Metanephros (tissue), 2 donors: ENCODE data around the gene RAVER1. TPM values are rescaled to one million over a fixed set of nuclear protein-coding genes. Genes with fewer than 3 reads are reported as not detected.

Experiments used
- small RNA-seq: library from RNA; depleted of rRNA; stranded (forward); fragments of <200 nt; gene quantifications from one replicate; pipeline ENCODE3, GENCODE V24; 2014; ENCODE audit warnings: low replicate concordance
- total RNA-seq: library from RNA; depleted of rRNA; stranded (reverse); fragments of >200 nt; gene quantifications from one replicate; pipeline ENCODE4 v1.2.3, GENCODE V29; 2014

The RAVER1 gene, protein sequence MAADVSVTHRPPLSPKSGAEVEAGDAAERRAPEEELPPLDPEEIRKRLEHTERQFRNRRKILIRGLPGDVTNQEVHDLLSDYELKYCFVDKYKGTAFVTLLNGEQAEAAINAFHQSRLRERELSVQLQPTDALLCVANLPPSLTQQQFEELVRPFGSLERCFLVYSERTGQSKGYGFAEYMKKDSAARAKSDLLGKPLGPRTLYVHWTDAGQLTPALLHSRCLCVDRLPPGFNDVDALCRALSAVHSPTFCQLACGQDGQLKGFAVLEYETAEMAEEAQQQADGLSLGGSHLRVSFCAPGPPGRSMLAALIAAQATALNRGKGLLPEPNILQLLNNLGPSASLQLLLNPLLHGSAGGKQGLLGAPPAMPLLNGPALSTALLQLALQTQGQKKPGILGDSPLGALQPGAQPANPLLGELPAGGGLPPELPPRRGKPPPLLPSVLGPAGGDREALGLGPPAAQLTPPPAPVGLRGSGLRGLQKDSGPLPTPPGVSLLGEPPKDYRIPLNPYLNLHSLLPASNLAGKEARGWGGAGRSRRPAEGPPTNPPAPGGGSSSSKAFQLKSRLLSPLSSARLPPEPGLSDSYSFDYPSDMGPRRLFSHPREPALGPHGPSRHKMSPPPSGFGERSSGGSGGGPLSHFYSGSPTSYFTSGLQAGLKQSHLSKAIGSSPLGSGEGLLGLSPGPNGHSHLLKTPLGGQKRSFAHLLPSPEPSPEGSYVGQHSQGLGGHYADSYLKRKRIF
- 33.8 TPM for total RNA-seq

DNA sequence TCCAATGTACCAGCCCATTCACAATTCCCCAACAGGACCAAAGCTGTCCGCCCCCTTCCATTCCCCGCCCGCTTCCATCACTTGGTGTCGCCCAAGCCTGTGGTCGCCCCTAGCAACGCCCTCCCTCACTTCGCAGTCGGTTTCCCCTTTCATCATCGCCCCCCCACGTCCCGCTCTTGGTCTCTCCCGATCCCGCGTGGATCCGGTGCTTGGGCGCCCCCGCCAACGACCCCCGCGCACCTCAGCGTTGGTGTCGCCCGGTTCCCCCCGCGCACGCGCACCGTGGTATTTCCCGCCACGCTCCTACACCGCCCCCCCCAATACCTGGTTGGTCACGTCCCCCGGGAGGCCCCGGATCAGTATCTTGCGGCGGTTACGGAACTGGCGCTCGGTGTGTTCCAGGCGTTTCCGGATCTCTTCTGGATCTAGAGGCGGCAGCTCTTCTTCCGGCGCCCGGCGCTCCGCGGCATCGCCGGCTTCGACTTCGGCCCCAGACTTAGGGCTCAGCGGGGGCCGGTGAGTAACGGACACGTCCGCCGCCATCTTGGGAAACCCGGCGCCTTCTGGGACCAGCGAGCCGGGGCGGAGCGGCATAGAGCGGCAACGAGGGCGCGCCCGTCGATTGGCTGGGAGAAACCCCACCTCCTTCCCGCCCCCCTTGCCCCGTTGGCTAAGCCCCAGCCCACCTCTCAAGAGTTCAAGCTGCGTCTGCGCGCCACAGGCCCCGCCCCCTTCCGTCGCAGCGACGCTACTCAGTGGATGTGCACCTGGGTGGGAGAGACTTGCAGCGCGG lies at the start of gene RAVER1:
TSS of gene RAVER1 (minus strand) at position 565 of the 793 bp plus-strand sequence. CDS start at position 543, 22 bp downstream.

GRCh38 chr19:10380313-10381102 lies 47.2 kb upstream of the RAVER1 start, which contains the start of gene TYK2:
TYK2 (minus strand) TSS chr19:10380572; CDS start chr19:10378406, 2,166 bp downstream.

DNA sequence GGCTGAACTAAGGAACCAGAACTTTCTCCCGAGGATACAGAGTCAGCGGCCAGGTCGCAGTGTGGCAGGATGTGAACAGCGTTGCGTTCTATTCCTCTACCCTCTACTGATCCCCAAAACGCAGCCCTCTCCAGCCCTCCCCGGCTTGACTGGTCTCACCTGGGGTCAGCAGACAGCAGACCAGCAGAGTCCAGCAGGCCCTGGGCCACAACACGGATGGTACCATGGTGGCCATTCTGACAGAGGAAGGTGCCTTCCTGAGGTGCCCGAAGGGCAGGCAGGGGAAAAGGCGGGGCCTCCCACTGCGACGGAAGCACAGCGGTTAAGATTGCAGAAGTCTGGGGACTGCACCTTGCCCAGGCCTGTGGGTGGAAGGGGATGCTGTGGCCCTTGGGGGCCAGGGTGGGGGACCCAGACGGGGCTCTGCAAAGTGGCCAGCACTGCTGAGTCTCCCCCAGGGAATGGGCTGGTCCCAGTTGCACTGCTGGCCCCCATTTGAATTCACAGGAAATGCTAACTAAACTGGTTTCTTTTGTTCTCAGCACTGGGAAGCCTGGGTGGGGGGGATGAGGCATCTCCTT lies 6.1 kb upstream of the RAVER1 start, which contains the start of gene ICAM3:
TSS of gene ICAM3 (minus strand) at position 245 of the 581 bp plus-strand sequence. CDS start at position 235, 10 bp downstream.

DNA sequence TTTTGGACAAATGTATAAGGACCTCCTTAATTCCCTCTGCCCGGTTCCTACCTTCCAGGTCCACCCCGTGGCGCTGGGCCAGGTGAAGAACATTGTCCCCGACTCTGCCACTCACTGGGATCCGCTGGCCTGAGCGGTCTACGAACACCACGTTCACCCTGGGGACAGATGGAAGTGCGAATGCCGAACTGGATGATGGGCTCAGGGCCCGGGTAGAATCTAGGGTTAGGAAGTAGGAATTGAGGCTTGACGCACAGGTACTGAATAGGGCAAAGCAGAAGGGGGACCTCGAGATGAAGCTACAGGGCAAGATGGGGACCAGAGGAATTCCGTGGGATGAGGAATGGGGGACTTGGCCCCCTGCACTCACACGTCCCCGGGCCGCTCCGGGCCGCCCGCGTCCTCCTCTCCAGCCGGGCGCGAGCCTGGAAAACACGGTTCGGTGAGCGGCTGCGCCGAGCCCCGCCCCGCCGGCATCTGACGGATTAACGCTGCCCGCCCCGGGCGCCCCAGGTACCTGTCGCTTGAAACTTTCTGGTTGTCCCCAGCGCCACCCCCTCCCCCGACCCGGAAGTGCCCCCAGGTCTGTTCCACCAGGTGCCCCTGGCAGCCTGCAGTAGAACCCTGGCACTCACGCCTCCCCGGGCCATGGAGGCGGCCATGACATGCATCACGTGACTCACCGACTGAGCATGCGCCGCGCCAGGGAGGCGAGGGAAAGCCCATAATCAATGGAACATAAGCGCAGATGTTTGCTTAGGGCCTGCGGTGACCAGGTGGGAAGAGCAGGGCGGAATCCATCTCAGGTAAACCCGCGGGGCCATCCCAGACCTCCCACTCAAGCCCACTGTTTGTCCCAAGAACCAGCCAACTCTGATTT lies 17.8 kb downstream of the RAVER1 start, which contains the start of gene FDX2:
TSS of gene FDX2 (minus strand) at position 681 of the 880 bp plus-strand sequence. CDS start at position 662, 19 bp downstream.

DNA sequence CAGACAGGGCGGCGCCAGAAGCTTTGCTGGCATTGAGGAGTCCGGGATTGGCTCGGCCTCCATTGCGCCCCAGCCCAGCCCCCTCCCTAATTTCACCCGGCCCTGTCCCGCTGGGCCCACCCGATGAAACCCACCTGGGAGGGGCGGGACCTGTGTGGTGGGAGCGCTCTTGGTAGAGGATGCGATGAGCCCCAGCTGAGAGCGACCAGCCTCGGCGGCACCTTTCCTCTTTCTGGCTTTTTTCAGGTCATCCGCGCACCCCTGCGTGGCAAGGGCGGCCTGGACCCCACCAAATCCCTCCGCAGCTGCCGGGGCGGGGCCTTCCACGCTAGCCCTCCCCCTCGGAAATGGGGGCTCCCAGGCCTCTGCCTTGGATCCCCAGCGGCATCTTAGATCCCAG lies 23.9 kb downstream of the RAVER1 start, which contains the start of gene ZGLP1:
TSS of gene ZGLP1 (minus strand) at position 393 of the 400 bp plus-strand sequence.

DNA sequence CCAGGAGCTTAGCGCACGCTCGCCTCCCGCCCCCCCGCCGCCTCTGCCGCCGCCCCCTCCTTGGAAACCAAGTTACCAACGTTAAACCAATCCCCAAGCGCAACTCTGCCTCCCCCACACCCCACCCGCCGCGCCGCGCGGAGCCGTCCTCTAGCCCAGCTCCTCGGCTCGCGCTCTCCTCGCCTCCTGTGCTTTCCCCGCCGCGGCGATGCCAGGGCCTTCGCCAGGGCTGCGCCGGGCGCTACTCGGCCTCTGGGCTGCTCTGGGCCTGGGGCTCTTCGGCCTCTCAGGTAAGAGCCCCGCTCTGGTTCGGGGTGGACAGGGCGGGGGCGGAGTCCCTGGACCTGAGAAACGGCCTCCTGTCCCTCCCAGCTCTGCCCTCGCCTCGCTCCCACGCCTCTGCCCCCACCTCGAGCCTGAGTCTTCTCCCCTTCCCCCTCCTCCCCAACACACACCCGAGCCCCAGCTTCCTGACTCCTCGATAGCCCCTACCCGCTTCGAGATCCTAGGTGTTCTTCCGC lies 43.4 kb downstream of the RAVER1 start, which contains the start of gene ICAM5:
TSS of gene ICAM5 (plus strand) at position 117 of the 521 bp plus-strand sequence. CDS start at position 209, 92 bp downstream.

GRCh38 chr19:10286803-10287737 lies 46.3 kb downstream of the RAVER1 start, which contains the start of gene ICAM4:
ICAM4 (plus strand) TSS chr19:10286955; CDS start chr19:10287013, 58 bp downstream.

DNA sequence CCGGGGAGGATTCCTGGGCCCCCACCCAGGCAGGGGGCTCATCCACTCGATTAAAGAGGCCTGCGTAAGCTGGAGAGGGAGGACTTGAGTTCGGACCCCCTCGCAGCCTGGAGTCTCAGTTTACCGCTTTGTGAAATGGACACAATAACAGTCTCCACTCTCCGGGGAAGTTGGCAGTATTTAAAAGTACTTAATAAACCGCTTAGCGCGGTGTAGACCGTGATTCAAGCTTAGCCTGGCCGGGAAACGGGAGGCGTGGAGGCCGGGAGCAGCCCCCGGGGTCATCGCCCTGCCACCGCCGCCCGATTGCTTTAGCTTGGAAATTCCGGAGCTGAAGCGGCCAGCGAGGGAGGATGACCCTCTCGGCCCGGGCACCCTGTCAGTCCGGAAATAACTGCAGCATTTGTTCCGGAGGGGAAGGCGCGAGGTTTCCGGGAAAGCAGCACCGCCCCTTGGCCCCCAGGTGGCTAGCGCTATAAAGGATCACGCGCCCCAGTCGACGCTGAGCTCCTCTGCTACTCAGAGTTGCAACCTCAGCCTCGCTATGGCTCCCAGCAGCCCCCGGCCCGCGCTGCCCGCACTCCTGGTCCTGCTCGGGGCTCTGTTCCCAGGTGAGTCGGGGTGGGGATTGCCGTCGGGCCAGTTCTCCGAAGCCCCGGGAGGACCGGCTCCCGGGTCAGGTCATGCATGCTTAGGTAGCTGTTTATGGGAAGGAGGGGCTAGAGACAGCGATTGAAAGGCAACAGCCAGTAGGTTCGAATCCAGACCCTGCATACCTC lies 62.5 kb downstream of the RAVER1 start, which contains the start of gene ICAM1:
TSS of gene ICAM1 (plus strand) at position 505 of the 779 bp plus-strand sequence. CDS start at position 545, 40 bp downstream.

Small RNA genes within 50 kb of the gene (small RNA-seq; reads per million reads assigned to genes)
- gene AC011511.1 = not detected
- not detected for gene AC011511.4

Other genes starting within 250 kb of the RAVER1 start
- 25.0 TPM for gene SHFL, start 247.2 kb downstream of the RAVER1 start, total RNA-seq
- 2.8 TPM for gene ANGPTL6, start 230.9 kb downstream of the RAVER1 start, total RNA-seq
- 18.2 TPM for gene PPAN, start 227.2 kb downstream of the RAVER1 start, total RNA-seq
- 9.7 TPM for gene P2RY11, start 221.8 kb downstream of the RAVER1 start, total RNA-seq
- 239 TPM for gene EIF3G, start 213.6 kb downstream of the RAVER1 start, total RNA-seq
- gene DNMT1, start 138.6 kb downstream of the RAVER1 start, total RNA-seq = 56.9 TPM
- 13.9 TPM for gene S1PR2, start 102.2 kb downstream of the RAVER1 start, total RNA-seq
- gene MRPL4, start 81.3 kb downstream of the RAVER1 start, total RNA-seq = 30.4 TPM
- 53.6 TPM for gene ICAM1, start 62.4 kb downstream of the RAVER1 start, total RNA-seq
- 3.0 TPM for gene ICAM4, start 46.6 kb downstream of the RAVER1 start, total RNA-seq
- gene ICAM5, start 43.6 kb downstream of the RAVER1 start, total RNA-seq = 2.2 TPM
- gene ZGLP1, start 23.7 kb downstream of the RAVER1 start, total RNA-seq = 6.8 TPM
- gene FDX2, start 17.5 kb downstream of the RAVER1 start, total RNA-seq = 20.7 TPM
- 17.2 TPM for gene ICAM3, start 6.1 kb upstream of the RAVER1 start, total RNA-seq
- gene TYK2, start 47.0 kb upstream of the RAVER1 start, total RNA-seq = 156 TPM
- gene CDC37, start 70.0 kb upstream of the RAVER1 start, total RNA-seq = 98.3 TPM
- 4.8 TPM for gene PDE4A, start 87.0 kb upstream of the RAVER1 start, total RNA-seq
- 56.5 TPM for gene KEAP1, start 169.8 kb upstream of the RAVER1 start, total RNA-seq
- gene S1PR5, start 183.9 kb upstream of the RAVER1 start, total RNA-seq = 1.7 TPM
- gene ATG4D, start 210.4 kb upstream of the RAVER1 start, total RNA-seq = 24.1 TPM
- 22.5 TPM for gene KRI1, start 232.5 kb upstream of the RAVER1 start, total RNA-seq
- gene CDKN2D, start 235.4 kb upstream of the RAVER1 start, total RNA-seq = 24.2 TPM